GM06990 (cell line): ENCODE results near the gene CARS1.

ENCODE experiments used
- DNase-seq: peaks from one replicate; pipeline ENCODE4 v3.0.0-alpha.2; 2011; ENCODE audit not compliant: insufficient read length; ENCODE audit errors: extremely low read depth
- H3K27me3 ChIP-seq: replicated peaks from 2 replicates; pipeline ENCODE4 v1.6.0; 2011; ENCODE audit warnings: low read length; ENCODE audit not compliant: control insufficient read depth, insufficient read depth
- H3K36me3 ChIP-seq: 2 replicates; pipeline ENCODE4 v1.5.1; 2011; ENCODE audit warnings: low read length; ENCODE audit not compliant: control insufficient read depth, insufficient read depth
- H3K4me3 ChIP-seq: replicated peaks from 2 replicates; pipeline ENCODE4 v1.5.1; 2011; ENCODE audit warnings: low read depth, mild to moderate bottlenecking, control low read depth, low read length
- CTCF ChIP-seq: IDR thresholded peaks from 2 replicates; pipeline ENCODE4 v1.5.1; 2011; ENCODE audit warnings: low read length, control low read depth, mild to moderate bottlenecking, inconsistent platforms; ENCODE audit not compliant: insufficient read depth, poor library complexity, severe bottlenecking

CARS1 gene

GRCh38 chr11:3057069-3057963 is at the start of gene CARS1:
CARS1 (minus strand) TSS chr11:3057423; CDS start chr11:3057367, 56 bp downstream.
- H3K4me3 ChIP-seq = peak within 1 kb of the TSS; percentile 96
- H3K36me3 ChIP-seq = no peaks in the 10 kb centered on the region
- peak; percentile 93 for DNase-seq
- no peaks in the 10 kb centered on the region for H3K27me3 ChIP-seq
- TF ChIP-seq CTCF = no peak

- Histone ChIP-seq H3K36me3 (no peaks in the 10 kb centered on the region), H3K27me3 (no peaks in the 10 kb centered on the region; the same call in none of the 2 replicates), H3K4me3 (no peak overlapping the region)
- no peak for TF ChIP-seq CTCF
- DNase-seq = no peak
These were observed 48.8 kb upstream of the CARS1 start for GRCh38 chr11:3105791-3106735.

GRCh38 chr11:3104961-3105790 is 48.0 kb upstream of the CARS1 start:
- Histone ChIP-seq H3K4me3 (no peak overlapping the region), H3K27me3 (no peaks in the 10 kb centered on the region; the same call in 1 of the 2 replicates), H3K36me3 (no peaks in the 10 kb centered on the region)
- DNase-seq = no peak
- TF ChIP-seq CTCF = no peak

GRCh38 chr11:3104051-3104714 is 47.0 kb upstream of the CARS1 start:
- no peak for TF ChIP-seq CTCF
- Histone ChIP-seq H3K4me3 (no peak overlapping the region), H3K36me3 (no peaks in the 10 kb centered on the region), H3K27me3 (no peaks in the 10 kb centered on the region; the same call in 1 of the 2 replicates)
- no peak for DNase-seq

GRCh38 chr11:3103076-3103475 is 45.9 kb upstream of the CARS1 start:
- Histone ChIP-seq H3K27me3 (no peaks in the 10 kb centered on the region; the same call in 1 of the 2 replicates), H3K36me3 (no peaks in the 10 kb centered on the region), H3K4me3 (no peak overlapping the region)
- no peak for TF ChIP-seq CTCF
- no peak for DNase-seq
